ENCODE results near the gene UQCR10.

DNA sequence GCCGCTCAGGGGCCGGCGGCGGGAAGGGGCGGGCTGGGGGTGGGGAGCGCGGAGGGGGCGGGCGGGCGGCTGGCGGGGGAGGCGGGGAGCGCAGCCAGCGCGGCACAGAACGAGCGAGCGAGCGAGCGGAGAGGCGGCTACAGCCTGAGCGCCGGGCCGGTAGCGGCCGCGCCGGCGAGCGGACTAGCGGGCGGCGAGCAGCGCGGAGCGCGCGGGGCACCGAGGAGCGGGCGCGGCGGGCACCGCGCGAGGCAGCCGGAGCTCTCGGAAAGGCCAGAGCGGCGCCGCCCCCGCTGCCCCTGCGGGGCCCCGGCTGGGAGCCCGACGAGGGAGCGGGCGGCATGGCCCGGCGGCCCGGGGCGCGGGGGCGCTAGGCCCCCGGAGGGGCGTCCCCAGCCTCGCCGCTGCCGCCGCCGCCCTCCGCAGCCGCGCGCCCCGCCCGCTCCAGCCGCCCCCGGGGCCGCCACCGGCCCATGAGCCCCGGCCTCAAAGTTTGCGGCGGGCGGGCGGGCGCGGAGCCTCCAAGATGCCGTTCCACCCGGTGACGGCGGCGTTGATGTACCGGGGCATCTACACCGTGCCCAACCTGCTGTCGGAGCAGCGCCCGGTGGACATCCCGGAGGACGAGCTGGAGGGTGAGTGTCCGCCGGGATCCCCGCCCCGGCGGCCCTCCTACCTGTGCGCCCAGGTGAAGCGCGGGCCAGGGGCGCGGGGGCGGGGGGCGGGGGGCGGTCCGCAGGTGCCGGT lies 47.1 kb upstream of the UQCR10 start, which contains the start of gene CABP7:
- TF ChIP-seq POLR2A (IDR thresholded peaks at IDR 0.05; ENCODE audit: low read depth, low read length) (no peak), TAF1 (IDR thresholded peaks at IDR 0.05; ENCODE audit: borderline replicate concordance, low read depth, low read length) (no peak), POLR2AphosphoS5 (IDR thresholded peaks at IDR 0.05; ENCODE audit: low read depth, low read length) (no peak)
